ENCODE measurements around the gene BRCA2.

Gene BRCA2

GRCh38 chr13:32370805-32371204 lies 55.5 kb downstream of the BRCA2 start:
- no peak for DNase-seq (ENCODE audit: low read depth)
- H3K4me3 ChIP-seq (ENCODE audit: low read depth, low read length), result no peak overlapping the region

- DNase-seq (ENCODE audit: low read depth), result no peak
- no peak overlapping the region for H3K4me3 ChIP-seq (ENCODE audit: low read depth, low read length)
Measured at GRCh38 chr13:32376642-32377415, 61.5 kb downstream of the BRCA2 start.

DNA sequence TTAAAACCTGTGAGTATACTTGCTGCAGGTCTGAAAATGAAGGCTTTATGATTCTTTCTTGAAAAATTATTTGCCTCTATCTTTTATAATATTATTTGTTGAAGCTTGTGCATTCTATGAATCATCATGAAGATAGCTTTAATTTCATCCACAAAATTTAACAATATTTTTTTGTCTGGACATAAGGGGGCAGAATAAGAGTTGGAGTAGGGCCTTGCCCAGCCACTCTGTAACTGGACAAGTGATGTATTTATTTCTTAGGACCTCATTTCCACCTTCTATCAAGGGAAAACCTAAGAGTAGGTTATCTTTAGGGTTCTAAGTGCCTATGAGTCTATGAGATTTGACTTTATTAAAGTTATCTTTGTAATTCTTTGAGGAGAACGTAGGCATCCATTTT lies 62.7 kb downstream of the BRCA2 start:
- H3K4me3 ChIP-seq (ENCODE audit: low read depth, low read length), result no peak overlapping the region
- DNase-seq (ENCODE audit: low read depth), result no peak

- peak; percentile 3 for DNase-seq (ENCODE audit: low read depth)
- no peak overlapping the region for H3K4me3 ChIP-seq (ENCODE audit: low read depth, low read length)
Measured at GRCh38 chr13:32381539-32381938, 66.2 kb downstream of the BRCA2 start.

- H3K4me3 ChIP-seq (ENCODE audit: low read depth, low read length), result no peak overlapping the region
- DNase-seq (ENCODE audit: low read depth), result no peak
Measured at GRCh38 chr13:32383836-32384618, 68.7 kb downstream of the BRCA2 start.

GRCh38 chr13:32384702-32385101 lies 69.4 kb downstream of the BRCA2 start:
- no peak overlapping the region for H3K4me3 ChIP-seq (ENCODE audit: low read depth, low read length)
- DNase-seq (ENCODE audit: low read depth), result no peak

DNA sequence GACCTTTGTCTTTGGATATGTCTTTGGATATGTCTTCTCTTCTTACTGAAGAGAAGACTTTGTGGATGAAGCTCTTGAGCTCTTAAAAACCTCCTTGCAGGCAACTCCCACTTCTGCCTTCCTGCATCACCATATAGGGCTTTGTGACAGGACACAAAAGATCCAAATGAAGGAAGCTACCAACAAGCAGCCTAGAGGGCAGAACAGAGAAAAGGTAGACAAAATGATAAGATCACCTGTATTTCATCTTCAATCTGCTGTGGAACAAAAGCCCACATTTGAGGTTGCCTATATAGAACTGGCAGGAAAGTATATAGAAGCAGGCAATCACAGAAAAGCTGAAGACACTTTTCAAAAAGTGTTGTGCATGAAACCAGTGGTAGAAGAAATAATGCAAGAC lies 70.1 kb downstream of the BRCA2 start:
- DNase-seq (ENCODE audit: low read depth), result no peak
- H3K4me3 ChIP-seq (ENCODE audit: low read depth, low read length), result no peak overlapping the region

DNA sequence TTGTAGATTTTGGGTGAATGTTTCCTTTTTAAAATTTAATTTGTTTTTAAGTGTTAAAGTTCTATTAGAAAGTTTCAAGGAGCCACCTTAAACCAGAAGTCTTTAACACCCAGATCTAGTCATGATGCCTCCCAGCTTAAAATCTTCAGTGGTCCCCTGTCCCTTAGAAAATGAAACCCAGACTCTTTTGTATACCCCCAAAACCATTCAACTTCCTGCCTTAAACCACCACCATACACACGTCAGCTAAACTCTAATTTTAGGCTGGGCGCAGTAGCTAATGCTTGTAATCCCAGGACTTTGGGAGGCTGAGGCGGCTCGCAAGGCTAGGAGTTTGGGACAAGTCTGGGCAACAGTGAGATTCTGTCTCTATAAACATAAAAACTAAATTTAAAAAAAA lies 74.7 kb downstream of the BRCA2 start:
- DNase-seq (ENCODE audit: low read depth), result no peak
- no peak overlapping the region for H3K4me3 ChIP-seq (ENCODE audit: low read depth, low read length)

GRCh38 chr13:32390484-32390883 lies 75.2 kb downstream of the BRCA2 start:
- DNase-seq (ENCODE audit: low read depth), result no peak
- H3K4me3 ChIP-seq (ENCODE audit: low read depth, low read length), result no peak overlapping the region

DNA sequence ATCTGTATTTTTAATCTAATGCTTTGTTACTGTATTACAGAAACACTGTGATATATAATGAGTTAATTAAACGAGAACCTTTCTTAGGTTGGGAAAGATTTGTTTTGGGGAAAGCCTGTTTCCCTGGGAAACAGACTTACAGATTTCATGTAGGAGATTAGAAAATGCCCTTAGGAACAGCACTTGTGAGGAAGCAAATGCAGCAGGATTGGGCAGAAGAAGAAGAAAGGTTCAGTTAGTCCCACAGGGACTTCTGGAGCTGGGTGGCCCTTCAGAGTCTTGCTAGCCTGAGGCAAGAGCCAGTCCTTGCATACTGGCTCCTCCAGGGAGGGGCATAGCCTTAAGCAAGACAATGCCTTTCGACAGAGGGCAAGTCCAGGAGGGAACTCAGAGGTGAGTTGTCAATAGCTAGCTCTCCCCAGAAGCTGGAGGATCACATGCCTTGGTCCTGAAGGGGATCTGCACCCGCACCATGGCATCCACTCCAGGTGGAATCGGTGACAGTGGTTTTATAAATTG lies 75.9 kb downstream of the BRCA2 start:
- DNase-seq (ENCODE audit: low read depth), result no peak
- no peak overlapping the region for H3K4me3 ChIP-seq (ENCODE audit: low read depth, low read length)

- DNase-seq (ENCODE audit: low read depth), result no peak
- no peak overlapping the region for H3K4me3 ChIP-seq (ENCODE audit: low read depth, low read length)
Measured at GRCh38 chr13:32403108-32403507, 87.8 kb downstream of the BRCA2 start.

DNA sequence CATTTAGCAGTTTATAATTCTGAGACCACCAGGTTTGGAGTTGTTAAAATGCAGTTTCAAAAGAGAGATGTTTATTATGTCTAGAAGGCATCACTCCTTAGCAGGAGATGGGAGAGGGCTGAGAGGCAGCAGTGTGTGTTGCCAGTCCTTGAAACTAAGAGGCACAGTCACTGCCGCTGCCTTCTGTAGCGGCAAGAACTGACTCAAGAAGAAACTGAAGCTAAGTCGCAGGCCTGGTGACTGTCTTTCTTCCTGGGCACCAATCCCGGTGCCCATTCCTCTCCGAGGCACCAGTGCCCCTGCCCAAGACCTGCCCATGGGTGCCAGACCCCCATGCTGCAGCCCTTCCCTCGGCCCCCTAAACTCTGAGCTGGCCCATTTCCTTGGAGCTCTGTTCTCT lies 92.5 kb downstream of the BRCA2 start:
- no peak overlapping the region for H3K4me3 ChIP-seq (ENCODE audit: low read depth, low read length)
- DNase-seq (ENCODE audit: low read depth), result no peak

GRCh38 chr13:32408296-32409000 lies 93.1 kb downstream of the BRCA2 start:
- H3K4me3 ChIP-seq (ENCODE audit: low read depth, low read length), result no peak overlapping the region
- no peak for DNase-seq (ENCODE audit: low read depth)

- H3K4me3 ChIP-seq (ENCODE audit: low read depth, low read length), result no peak overlapping the region
- DNase-seq (ENCODE audit: low read depth), result no peak
Measured at GRCh38 chr13:32409001-32409313, 93.6 kb downstream of the BRCA2 start.

DNA sequence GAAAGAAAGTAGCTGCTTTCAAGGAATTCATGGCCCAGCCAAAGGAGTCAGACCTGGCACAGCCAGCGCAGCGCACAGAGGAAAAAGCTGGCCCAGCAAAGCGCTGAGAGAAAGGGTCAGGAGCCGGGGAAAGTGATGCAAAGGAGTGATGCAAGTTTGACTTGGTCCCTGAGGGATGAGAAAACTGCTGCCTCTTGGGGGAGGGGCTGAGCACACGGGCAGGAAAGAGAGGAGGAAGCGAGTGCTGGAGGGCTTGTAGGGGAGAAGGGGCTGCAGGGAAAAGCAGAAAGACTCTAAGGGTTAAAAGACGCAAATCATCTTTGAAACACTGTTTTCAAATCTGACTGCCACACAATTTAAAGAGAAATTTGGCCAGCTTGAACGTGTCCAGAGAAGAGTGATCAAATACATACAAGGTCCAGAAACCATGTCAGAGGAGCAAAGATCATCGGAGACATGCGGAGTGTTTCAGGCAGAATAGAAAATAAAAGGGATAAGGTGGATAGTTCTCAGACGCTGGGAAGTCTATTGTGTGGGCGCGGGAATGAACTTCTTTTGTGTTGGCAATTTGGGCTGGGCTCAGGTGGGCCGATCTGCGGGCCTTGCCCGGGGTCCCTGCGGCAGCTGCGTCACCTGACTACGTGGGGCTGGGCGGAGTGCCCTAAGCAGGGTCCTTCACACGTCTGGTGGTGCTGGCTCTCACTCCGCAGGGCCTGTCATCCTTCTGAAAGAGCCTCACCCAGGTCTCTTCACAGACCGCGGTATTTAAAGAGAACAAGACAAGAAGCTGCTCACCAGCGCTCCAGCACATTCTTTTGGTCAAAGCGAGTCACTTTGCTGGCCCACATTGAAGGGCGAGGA lies 94.5 kb downstream of the BRCA2 start:
- DNase-seq (ENCODE audit: low read depth), result peak; percentile 66
- peak overlapping the region; percentile 17 for H3K4me3 ChIP-seq (ENCODE audit: low read depth, low read length)

GRCh38 chr13:32413284-32413683 lies 98.0 kb downstream of the BRCA2 start:
- DNase-seq (ENCODE audit: low read depth), result no peak
- H3K4me3 ChIP-seq (ENCODE audit: low read depth, low read length), result no peak overlapping the region

DNA sequence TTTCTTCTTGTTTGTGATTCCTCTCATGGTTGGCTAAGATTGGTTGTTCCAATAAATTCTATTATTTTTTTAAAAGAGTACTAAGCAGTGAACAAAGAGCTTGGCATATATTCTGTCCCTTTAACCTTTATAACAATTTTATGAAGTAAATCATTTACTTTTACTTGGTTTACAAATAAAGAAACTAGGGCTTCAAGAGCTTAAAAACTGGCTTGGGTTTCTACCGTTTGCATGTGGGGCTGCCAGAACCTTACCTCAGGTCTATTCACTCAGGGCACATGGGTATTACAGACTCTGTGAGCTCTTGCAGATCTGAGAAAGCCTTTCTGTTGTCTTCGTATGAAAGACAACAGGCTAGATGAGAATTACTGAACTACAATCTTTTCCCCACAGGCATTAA lies 99.3 kb downstream of the BRCA2 start:
- no peak for DNase-seq (ENCODE audit: low read depth)
- H3K4me3 ChIP-seq (ENCODE audit: low read depth, low read length), result no peak overlapping the region

DNA sequence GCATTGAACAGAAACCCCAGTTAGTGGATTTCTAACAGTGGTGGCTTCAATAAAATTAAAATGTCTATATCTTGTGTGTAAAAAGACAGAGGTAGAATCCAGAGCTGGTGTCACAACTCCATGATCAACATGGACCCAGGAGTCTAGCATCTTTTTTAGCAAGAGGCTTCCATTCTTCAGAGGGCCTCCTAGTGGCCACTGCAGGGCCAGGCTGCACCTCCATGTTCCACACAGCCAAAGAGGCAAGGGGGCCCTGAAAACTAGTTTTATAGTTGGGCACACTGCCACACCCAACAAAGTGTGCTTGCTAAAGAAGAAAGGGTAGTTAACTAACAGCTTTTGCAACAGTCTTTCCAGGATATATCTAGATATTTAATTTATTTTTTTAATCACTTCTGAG lies 99.7 kb downstream of the BRCA2 start:
- H3K4me3 ChIP-seq (ENCODE audit: low read depth, low read length), result no peak overlapping the region
- DNase-seq (ENCODE audit: low read depth), result no peak

DNA sequence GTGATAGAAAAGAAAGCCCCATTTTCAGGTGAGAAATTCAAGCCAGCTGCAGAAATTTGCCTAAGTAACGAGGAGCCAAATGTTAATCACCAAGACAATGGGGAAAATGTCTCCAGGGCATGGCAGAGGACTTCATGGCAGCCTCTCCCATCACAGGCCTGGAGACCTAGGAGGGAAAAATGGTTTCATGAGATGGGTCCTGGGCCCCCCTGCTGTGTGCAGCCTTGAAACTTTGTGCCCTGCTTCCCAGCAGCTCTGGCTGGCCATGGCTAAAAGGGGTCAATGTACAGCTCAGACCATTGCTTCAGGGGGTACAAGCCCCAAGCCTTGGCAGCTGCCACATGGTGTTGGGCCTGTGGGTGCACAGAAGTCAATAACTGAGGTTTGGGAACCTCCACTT lies 102.7 kb downstream of the BRCA2 start:
- DNase-seq (ENCODE audit: low read depth), result no peak
- no peak overlapping the region for H3K4me3 ChIP-seq (ENCODE audit: low read depth, low read length)

Data from skeletal muscle cell (primary cell).